T-helper 17 cell (primary cell): ENCODE measurements around the gene SFMBT2. TPM values are rescaled to one million over a fixed set of nuclear protein-coding genes. Genes with fewer than 3 reads are reported as not detected.

ENCODE experiments used
- ATAC-seq: fragments of 150-1000 bp; cut with Tn5 transposase; 2 replicates; pipeline ENCODE4 v1.10.0; 2021; ENCODE audit warnings: mild to moderate bottlenecking, moderate library complexity
- DNase-seq, 3 donors: peaks; one replicate each; pipeline versions ENCODE4 v3.0.0 to v3.0.0-alpha.2; 2020 to 2021
- H3K9me3 ChIP-seq: one replicate; pipeline ENCODE4 v1.7.0; 2013; ENCODE audit warnings: low read length, mild to moderate bottlenecking; ENCODE audit not compliant: control insufficient read depth, poor library complexity, severe bottlenecking
- H3K27ac Mint-ChIP-seq: one replicate; pipeline ENCODE4 v1.8.0; 2022; ENCODE audit warnings: mild to moderate bottlenecking, moderate library complexity, mixed read lengths
- H3K27me3 Mint-ChIP-seq: one replicate; pipeline ENCODE4 v1.8.0; 2022; ENCODE audit warnings: mixed read lengths
- H3K36me3 Mint-ChIP-seq: one replicate; pipeline ENCODE4 v1.8.0; 2022; ENCODE audit warnings: low read depth, mixed read lengths
- H3K4me1 Mint-ChIP-seq: one replicate; pipeline ENCODE4 v1.8.0; 2022; ENCODE audit warnings: mild to moderate bottlenecking, mixed read lengths
- H3K4me3 Mint-ChIP-seq: one replicate; pipeline ENCODE4 v1.8.0; 2022; ENCODE audit warnings: mild to moderate bottlenecking, moderate library complexity, mixed read lengths
- total RNA-seq, 4 donors: library from RNA in 2 of 4; stranded (reverse) in 2 of 4; gene quantifications; one replicate each; pipeline ENCODE4 v1.2.3 and lab custom pipeline; 2022 to 2026

The SFMBT2 gene
- total RNA-seq, 2 donors from 2014 or later: 18.2 to 19.4 TPM

DNA sequence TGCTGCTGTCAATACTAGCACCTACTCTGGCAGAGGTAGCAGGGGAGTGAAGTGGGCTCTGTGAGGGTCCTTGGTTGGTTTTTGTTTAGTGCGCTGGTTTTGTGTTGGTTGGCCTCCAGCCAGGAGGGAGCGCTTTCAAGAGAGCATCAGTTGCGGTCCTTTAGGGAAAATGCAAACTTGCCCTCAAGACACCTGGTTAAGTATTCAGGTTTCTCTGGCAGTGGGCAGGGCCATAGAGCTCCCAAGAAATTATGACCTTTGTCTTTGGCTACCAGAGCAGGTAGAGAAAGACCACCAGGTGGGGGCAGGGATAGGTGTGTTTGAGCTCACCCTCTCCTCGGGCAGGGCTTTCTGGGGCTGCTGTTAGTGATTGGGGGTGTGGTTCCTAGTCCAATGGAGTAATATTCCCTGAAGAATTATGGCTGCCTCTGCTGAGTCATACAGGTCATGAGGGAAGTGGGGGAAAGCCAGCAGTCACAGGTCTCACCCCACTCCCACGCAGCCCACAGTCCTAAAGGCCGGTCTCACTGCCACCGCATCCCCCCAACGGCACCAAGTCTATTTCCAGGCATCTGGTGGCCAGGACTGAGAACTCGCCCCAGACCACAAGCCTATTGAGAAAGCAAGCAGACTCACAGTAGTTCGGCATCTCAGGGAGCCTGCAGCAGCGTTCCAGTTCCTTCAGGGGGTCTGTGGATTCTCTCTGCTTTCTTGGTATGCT, 280.5 kb downstream of the SFMBT2 start:
- Mint-ChIP-seq H3K4me3 (peak overlapping the region; percentile 28), H3K4me1 (peaks cover 9% of the 10 kb centered on the region), H3K27ac (no peak overlapping the region), H3K36me3 (peaks cover 5% of the 10 kb centered on the region), H3K27me3 (peaks cover 50% of the 10 kb centered on the region)
- no peak for DNase-seq
- H3K9me3 ChIP-seq: no peaks in the 10 kb centered on the region
- ATAC-seq: no peak

DNA sequence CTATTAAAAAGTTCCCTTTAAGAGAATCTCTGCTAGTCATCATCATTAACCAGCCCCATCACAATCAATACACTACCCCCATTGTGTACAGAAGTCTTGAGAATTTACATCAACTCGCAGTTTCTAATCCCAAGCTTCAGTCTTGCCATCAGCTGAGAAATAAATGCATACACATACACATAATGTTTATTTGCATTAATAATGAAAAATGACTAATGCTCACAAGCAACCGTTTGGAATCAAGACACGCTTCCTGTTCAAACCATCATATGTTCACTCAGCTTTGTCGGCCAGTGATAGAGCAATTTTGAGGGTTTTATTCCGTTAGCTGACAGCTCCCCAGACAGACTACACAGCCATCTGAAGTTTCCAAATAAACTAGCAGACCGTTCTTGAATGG, 287.1 kb downstream of the SFMBT2 start:
- no peaks in the 10 kb centered on the region for H3K9me3 ChIP-seq
- H3K27me3 Mint-ChIP-seq: peaks cover 22% of the 10 kb centered on the region
- H3K4me3 Mint-ChIP-seq: no peak overlapping the region
- H3K4me1 Mint-ChIP-seq: peaks cover 6% of the 10 kb centered on the region
- DNase-seq (no peak), ATAC-seq (no peak)
- no peaks in the 10 kb centered on the region for H3K36me3 Mint-ChIP-seq
- no peak overlapping the region for H3K27ac Mint-ChIP-seq

DNA sequence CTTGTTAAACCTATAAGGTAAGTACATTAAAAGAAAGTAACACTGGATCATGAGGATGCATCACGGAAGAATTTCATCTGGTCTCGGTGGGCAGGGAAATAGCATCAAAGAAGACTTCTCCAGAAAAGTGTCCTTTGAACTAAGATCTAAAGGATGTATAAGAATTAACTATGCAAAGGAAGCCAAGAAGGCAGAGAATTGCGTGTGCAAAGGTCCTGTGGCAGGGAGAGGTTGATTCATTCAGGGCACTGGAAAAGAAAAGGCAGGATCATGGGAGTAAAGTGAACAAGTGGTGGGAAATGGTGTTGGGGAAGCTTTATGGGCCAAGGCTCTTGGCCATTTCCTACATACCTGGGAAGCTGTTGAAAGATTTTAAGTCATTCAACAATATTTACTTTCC, 288.3 kb downstream of the SFMBT2 start:
- H3K9me3 ChIP-seq: no peaks in the 10 kb centered on the region
- H3K4me1 Mint-ChIP-seq: peaks cover 11% of the 10 kb centered on the region
- no peak for ATAC-seq
- no peak overlapping the region for H3K27ac Mint-ChIP-seq
- DNase-seq: no peak
- H3K36me3 Mint-ChIP-seq: peaks cover 2% of the 10 kb centered on the region
- H3K4me3 Mint-ChIP-seq: no peak overlapping the region
- H3K27me3 Mint-ChIP-seq: peaks cover 17% of the 10 kb centered on the region

DNA sequence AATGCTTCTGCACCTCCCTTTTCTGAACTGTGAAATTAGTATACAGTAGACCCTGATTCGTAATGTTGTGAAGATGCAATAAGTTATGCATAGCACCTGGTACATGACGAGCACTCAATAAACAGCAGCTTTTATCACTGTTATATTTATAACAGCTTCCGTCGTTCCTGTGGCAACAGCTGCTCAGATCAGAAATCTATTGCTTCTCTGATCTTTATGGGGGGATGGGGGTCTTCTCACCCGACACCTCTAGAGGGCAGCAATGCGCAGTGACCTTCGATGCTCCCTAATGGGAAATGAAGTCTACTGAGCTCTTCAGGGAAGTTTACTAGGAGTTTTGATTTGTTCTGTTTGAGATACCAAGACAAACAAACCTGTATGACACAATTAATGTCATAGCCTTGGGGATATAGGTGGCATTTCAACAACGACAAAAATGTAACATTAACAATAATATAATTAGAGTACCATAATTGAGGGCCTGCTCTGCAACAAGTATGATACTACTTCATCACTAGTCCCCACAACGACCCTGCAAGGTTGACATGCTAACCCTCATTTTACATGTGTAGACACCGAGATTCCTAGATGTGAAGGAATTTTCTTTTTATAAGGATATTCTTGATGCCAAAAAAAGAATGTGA, 289.6 kb downstream of the SFMBT2 start:
- no peaks in the 10 kb centered on the region for H3K9me3 ChIP-seq
- Mint-ChIP-seq H3K27me3 (peaks cover 17% of the 10 kb centered on the region), H3K36me3 (peaks cover 2% of the 10 kb centered on the region), H3K27ac (peak overlapping the region; percentile 91), H3K4me3 (no peak overlapping the region), H3K4me1 (peaks cover 11% of the 10 kb centered on the region)
- ATAC-seq (peak; percentile 90), DNase-seq (peak; percentile 23 to 48 (median 24))

DNA sequence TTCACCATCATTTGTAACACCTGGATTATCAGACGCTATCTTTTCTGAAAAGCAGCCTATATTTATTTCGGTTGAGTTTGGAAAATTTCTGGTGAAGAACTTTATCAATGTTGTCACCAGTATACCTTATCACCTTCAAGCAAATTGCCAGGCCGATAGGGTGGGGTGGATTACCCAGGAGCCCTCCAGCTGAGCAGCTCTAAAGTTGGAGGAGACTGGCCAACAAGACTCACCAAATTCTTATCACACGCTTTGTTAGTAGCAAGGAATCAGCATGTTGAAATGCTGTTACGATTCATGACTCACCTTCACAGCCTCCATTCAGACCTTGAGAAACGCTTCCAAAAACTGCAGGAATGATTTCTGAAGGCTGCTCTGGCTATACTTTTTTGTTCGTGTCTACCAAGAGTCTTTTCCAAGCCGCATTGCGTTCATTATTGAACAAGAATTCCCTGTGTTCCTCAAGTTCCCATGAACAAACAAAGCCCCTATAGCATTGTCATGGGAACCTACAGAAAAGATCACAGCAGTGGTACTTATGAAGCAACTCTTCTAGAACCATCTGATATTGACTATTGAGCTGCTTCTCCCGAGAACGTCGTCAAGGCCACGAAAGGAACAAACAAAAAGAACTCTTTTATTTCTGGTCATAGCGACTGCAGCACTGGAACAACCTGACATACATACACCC, 291.4 kb downstream of the SFMBT2 start:
- Mint-ChIP-seq H3K4me3 (no peak overlapping the region), H3K27me3 (peaks cover 13% of the 10 kb centered on the region), H3K4me1 (peaks cover 13% of the 10 kb centered on the region), H3K36me3 (peaks cover 2% of the 10 kb centered on the region), H3K27ac (peak overlapping the region; percentile 4)
- ATAC-seq: no peak
- no peaks in the 10 kb centered on the region for H3K9me3 ChIP-seq
- no peak for DNase-seq

DNA sequence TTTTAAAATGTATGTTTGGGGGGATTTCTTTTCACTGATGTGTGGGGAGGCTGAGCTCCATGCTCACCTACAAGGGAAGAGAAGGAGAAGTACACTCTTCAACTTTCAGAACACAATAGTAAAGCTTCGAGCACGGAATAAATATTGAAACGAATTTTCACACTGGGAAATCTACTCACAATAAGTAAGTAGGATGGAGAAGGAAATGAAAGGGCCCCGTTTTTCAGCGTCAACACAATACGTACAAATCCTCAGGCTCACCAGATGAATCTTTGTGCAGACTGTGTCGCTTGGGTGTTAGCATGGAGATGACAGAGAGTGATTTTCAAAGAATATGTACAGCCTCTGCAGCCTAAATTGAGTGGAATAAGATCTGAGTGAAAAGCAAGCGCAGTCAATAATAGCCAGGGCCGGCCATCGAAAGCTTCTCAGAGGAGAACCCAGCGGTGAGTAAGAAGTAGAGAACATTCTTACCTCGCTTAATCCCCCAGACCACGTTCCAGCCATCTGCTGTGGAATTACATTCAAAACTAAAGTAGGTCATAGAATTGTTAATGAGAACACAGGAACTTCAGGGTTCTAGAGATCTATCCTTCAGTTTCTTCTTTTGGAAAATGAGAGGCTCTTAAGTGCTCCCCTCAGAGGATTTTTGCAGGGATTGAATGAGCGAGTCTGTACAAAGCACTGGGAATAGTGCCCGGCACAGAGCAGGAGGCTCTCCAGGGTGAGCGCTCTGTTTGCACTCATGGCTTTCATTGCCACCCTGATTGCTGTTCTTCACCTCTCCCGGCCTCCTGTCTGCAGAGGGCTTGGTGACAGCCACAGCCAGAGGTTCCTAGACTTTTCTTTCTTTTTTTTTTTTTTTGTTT, 292.8 kb downstream of the SFMBT2 start:
- DNase-seq (no peak), ATAC-seq (no peak)
- Mint-ChIP-seq H3K4me3 (no peak overlapping the region), H3K27ac (no peak overlapping the region), H3K27me3 (peaks cover 14% of the 10 kb centered on the region), H3K36me3 (peaks cover 2% of the 10 kb centered on the region), H3K4me1 (peaks cover 13% of the 10 kb centered on the region)
- no peaks in the 10 kb centered on the region for H3K9me3 ChIP-seq

DNA sequence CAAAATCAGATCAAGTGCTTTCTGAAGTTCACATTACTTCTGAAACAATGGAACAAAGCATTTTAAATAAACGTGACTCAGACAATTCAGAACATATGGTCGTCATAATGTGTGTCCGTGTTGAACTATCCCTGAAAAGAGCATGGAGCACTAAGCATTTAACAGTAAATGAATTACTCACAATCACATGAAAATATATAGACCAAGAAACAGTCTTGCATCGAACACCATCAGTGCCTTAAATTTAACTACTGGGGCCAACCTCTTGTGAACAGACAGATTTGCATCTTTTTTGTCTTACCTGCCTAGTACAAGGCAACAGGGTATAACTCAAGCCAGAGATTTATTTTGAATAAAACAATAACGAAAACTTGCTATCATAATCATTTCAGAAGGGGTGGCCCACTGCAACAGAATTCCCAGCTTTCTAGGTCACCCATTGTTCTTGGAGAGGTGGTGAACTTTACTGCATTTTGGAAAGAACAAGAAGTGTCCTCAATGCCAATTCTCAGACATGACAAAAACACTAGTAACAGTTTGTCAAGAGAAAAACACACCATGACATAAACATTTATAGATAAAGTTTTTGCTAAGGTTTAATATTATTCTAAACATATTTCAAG, 293.5 kb downstream of the SFMBT2 start:
- H3K27me3 Mint-ChIP-seq: peaks cover 14% of the 10 kb centered on the region
- H3K4me1 Mint-ChIP-seq: peaks cover 13% of the 10 kb centered on the region

DNA sequence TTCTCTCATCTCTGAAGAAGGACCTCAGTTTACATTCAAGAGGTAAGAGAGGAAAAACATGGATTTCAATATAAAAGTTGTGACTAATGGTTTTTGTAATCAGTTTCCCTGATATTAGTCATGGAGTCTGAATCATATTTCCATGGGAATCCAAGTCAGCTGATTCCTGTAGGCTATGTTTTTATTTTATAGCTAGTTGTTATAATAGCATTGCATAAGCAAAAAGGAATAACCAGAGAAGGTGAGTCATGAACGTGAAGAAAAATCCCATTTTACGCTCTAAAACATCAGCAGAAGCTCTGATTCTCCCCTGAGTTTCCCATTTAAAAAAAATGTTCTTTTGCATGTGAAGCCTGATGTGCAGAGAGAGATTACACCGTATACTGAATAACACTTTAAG, 299.3 kb downstream of the SFMBT2 start:
- Mint-ChIP-seq H3K27me3 (peaks cover 17% of the 10 kb centered on the region), H3K4me1 (peaks cover 4% of the 10 kb centered on the region), H3K36me3 (no peaks in the 10 kb centered on the region), H3K4me3 (no peak overlapping the region), H3K27ac (no peak overlapping the region)
- ATAC-seq (no peak), DNase-seq (no peak)
- H3K9me3 ChIP-seq: peaks cover 2% of the 10 kb centered on the region

More for the DNA sequence above, 293.5 kb downstream of the SFMBT2 start:
- peaks cover 2% of the 10 kb centered on the region for H3K36me3 Mint-ChIP-seq
- DNase-seq (no peak), ATAC-seq (no peak)
- no peaks in the 10 kb centered on the region for H3K9me3 ChIP-seq
- H3K27ac Mint-ChIP-seq: no peak overlapping the region
- H3K4me3 Mint-ChIP-seq: no peak overlapping the region

DNA sequence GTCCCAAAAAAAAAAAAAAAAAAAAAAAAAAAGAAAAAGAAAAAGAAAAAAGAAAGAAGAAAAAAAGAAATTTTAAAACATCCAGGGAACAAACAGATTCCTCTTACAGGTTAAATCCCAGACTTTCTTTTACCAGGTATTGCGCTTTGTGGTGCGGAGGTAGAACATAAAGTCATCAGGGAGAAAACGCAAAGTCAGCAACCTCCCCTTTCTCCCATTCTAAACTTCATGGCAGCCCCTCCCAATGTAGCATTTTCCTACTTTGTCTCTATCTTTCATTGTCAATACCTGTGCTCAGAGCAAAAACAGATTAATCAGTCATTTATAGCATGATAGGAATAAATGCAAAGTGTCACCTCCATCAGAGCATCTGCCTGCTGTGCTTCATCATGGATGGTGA, 299.7 kb downstream of the SFMBT2 start:
- Mint-ChIP-seq H3K27me3 (peaks cover 17% of the 10 kb centered on the region), H3K4me3 (no peak overlapping the region), H3K27ac (no peak overlapping the region), H3K36me3 (no peaks in the 10 kb centered on the region), H3K4me1 (peaks cover 4% of the 10 kb centered on the region)
- DNase-seq (no peak), ATAC-seq (no peak)
- peaks cover 2% of the 10 kb centered on the region for H3K9me3 ChIP-seq
